ENCODE results near the gene RGMB.

The RGMB gene

DNA sequence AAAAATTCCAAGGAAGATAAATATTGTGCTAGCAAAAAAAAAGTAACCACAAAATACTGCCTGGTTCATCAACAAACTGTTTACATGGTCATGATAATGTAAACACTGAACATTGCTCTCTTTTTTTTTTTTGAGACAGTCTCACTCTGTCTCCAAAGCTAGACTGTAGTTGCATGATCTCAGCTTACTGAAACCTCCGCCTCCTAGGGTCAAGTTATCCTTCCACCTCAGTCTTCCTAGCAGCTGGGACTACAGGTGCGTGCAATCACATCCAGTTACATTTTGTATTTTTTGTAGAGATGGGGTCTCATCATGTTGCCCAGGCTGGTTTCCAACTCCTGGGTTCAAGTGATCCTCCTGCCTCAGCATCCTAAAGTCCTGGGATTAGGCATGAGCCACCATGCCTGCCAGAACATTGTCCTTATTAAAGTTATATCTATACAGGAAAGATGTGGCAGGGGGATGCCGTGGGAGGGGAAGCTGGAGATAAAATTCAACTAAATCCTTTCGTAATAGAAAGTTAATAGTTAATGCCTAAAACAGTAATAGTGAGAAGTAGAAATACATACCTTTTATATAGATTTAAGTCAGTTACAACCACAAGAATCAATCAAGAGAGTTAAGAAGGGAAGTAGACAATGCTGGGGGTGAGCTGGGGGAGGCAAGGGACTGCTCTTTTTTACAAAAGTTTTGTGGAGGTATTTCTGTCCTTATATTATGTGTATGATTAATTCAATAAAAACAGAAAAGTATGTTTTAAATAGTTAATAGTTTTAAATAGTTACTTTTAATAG, 52.3 kb downstream of the RGMB start:
- no peak for DNase-seq

- peak in 1 of 58 donors; percentile 7 for DNase-seq
Measured at GRCh38 chr5:98827161-98827560, 53.7 kb downstream of the RGMB start.

- no peak for DNase-seq
Measured at GRCh38 chr5:98827588-98828284, 54.3 kb downstream of the RGMB start.

GRCh38 chr5:98836175-98836574, 62.7 kb downstream of the RGMB start:
- no peak for DNase-seq

GRCh38 chr5:98839469-98840383, 66.3 kb downstream of the RGMB start:
- peak in 1 of 58 donors; percentile 5 for DNase-seq

GRCh38 chr5:98840946-98841345, 67.5 kb downstream of the RGMB start:
- no peak for DNase-seq

DNA sequence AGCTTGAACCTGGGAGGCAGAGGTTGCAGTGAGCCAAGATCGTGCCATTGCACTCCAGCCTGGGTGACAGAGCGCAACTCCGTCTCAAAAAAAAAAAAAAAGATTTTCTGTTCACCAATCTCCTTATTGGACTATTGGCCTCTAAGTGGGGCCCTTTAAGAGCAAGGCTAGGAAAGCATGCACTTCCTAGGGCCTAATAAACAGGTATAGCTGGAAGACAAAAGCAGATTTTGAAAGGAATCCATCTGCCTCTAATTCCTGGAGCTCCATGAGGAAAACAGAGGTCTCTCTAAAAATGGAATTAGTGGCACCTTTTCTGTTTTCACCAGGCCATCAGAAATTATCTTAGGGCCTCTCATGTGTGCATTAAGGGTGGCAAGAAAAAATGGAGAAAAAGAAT, 70.0 kb downstream of the RGMB start:
- DNase-seq = no peak

DNA sequence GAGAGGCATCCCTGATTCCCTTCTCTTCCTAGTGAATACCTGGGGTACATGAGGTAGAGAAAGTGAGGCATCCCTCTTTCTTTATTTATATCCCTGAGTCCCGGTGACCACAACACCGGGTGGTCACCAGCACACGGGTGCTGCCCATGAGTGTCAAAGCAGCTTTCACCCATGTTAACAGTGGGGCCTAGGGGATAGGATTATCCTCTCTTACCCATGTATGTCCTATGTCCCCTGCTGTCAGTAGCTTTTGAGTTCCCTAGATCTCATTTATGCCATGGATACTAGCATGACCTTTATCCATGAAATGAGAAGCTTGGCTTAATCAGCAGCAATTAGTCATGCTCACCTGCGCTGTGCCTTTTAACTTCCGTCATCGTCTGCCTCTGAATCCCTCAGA, 71.4 kb downstream of the RGMB start:
- DNase-seq = no peak

DNA sequence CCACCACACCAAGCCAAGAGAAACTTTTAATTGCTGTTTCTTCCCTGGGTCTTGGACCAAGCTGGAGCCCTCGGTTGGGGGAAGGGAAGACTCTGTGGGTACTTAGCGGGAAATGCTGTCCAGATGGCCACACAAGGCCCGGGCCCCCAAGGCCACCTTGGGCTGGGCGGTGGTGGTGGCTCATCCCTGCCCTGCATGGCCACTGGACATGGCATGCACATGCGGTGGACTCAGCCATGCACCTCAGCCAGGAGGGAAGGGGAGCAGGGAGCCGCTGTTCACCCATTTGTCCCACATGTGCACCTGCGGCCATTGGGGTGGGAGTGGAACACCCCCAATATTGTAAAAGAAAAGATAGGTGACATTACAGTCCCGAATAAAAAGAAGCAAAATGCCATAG, 72.4 kb downstream of the RGMB start:
- DNase-seq = no peak
